PC-9 (cell line): ENCODE results near the gene DOCK2. TPM values are rescaled to one million over a fixed set of nuclear protein-coding genes. Genes with fewer than 3 reads are reported as not detected.

Source experiments
- BruUV-seq: library from RNA; stranded (reverse); fragments of 400-500 nt; replicated peaks from 2 replicates; lab custom pipeline; 2021; lab: Mats Ljungman, UMichigan
- CTCF ChIA-PET: fragments of 300-600 bp; sonication (Branson Sonifier 250); formaldehyde crosslinking; loops from one replicate; lab custom pipeline; 2022; ENCODE audit warnings: antibody characterized with exemption; lab: Charles Lee
- POLR2A ChIA-PET: fragments of 300-600 bp; sonication (Branson Sonifier 250); formaldehyde crosslinking; loops from one replicate; lab custom pipeline; 2022; ENCODE audit warnings: antibody characterized with exemption; ENCODE audit not compliant: unreplicated experiment; lab: Charles Lee
- DNase-seq, 2 experiments: peaks; one replicate each; pipeline versions ENCODE4 v3.0.0 to v3.0.0-alpha.2; 2015 to 2022; ENCODE audit warnings: mixed read lengths in 1 of 2
- H2AFZ ChIP-seq: fragments of 200-600 bp; sonication (generic); 2 replicates; pipeline ENCODE4 v1.8.1; 2017; ENCODE audit warnings: antibody characterized with exemption
- H3F3A ChIP-seq: fragments of 200-600 bp; sonication (generic); 2 replicates; pipeline ENCODE4 v1.8.1; 2017; ENCODE audit warnings: antibody characterized with exemption, mild to moderate bottlenecking, low read depth; ENCODE audit not compliant: insufficient read depth
- H3K27ac ChIP-seq: fragments of 200-600 bp; sonication (generic); 2 replicates; pipeline ENCODE4 v1.6.1; 2016; ENCODE audit warnings: mixed run types
- H3K27me3 ChIP-seq: fragments of 200-600 bp; sonication (generic); 2 replicates; pipeline ENCODE4 v1.6.1; 2016; ENCODE audit warnings: low read depth, mixed run types; ENCODE audit not compliant: insufficient read depth
- H3K36me3 ChIP-seq: fragments of 200-600 bp; sonication (generic); 2 replicates; pipeline ENCODE4 v1.6.1; 2016; ENCODE audit warnings: low read depth, mixed run types
- H3K4me1 ChIP-seq: fragments of 200-600 bp; sonication (generic); replicated peaks from 2 replicates; pipeline ENCODE4 v1.6.1; 2016; ENCODE audit warnings: mixed run types; ENCODE audit not compliant: insufficient read depth
- H3K4me2 ChIP-seq: fragments of 200-600 bp; sonication (generic); 2 replicates; pipeline ENCODE4 v1.6.1; 2017; ENCODE audit warnings: mixed run types
- H3K4me3 ChIP-seq: fragments of 200-600 bp; sonication (generic); 2 replicates; pipeline ENCODE4 v1.6.1; 2016; ENCODE audit warnings: mixed run types
- H3K79me2 ChIP-seq: fragments of 200-600 bp; sonication (generic); 2 replicates; pipeline ENCODE4 v1.6.1; 2017; ENCODE audit warnings: low read depth, mixed run types
- H3K9me2 ChIP-seq: fragments of 200-600 bp; sonication (generic); 2 replicates; pipeline ENCODE4 v1.8.1; 2017; ENCODE audit warnings: mild to moderate bottlenecking; ENCODE audit not compliant: insufficient read depth
- H3K9me3 ChIP-seq: fragments of 200-600 bp; sonication (generic); 2 replicates; pipeline ENCODE4 v1.8.1; 2016; ENCODE audit warnings: low read depth; ENCODE audit not compliant: insufficient read depth
- H4K20me1 ChIP-seq: fragments of 200-600 bp; sonication (generic); 2 replicates; pipeline ENCODE4 v1.8.1; 2017; ENCODE audit not compliant: insufficient read depth
- EZH2 ChIP-seq: fragments of 200-600 bp; sonication (generic); IDR thresholded peaks from 2 replicates; pipeline ENCODE4 v1.8.0; 2017; ENCODE audit warnings: antibody characterized with exemption, low read depth
- intact Hi-C: fragments of 100-400 bp; cut with micrococcal nuclease; formaldehyde crosslinking; loops from one replicate; pipeline ENCODE4 v1.10.0; 2022; ENCODE audit not compliant: unreplicated experiment
- total RNA-seq: library from RNA; stranded (reverse); gene quantifications from 2 replicates; pipeline ENCODE4 v1.2.3, GENCODE V29; 2021
- TF ChIP-seq, protein P1 (sequence below): fragments of 200-600 bp; sonication (generic); conservative IDR thresholded peaks from 2 replicates; pipeline ENCODE4 v1.6.1; 2017; ENCODE audit warnings: mixed run types, antibody characterized with exemption, mild to moderate bottlenecking, moderate library complexity

The DOCK2 gene
- total RNA-seq, 1 experiment from 2014 or later, result 0.41 TPM

DNA sequence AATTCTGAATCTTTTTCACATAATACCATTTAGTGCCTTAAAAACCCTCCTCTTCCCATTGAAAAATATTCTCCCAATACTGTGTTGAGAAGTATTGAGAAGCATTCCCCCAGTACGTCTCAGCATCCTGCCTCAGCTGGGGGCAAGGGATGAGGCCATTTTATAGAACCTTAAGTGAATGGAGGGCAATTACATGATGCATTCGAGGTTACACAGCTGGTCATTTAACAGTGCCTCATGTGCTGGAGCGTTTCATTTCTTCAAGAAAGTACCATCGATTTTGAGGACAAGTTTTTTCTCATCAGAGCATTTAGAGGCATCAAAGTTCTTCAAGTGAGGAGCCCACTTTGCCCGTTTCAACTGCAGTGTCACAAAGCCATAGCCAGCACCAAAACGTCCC is 135.6 kb downstream of the DOCK2 start:
- H3F3A ChIP-seq, result no peaks in the 10 kb centered on the region
- CTCF ChIA-PET, result no interaction called here
- intact Hi-C loops, result no loop called here
- no peak overlapping the region for H3K4me2 ChIP-seq
- no peaks in the 10 kb centered on the region for H4K20me1 ChIP-seq
- H3K9me2 ChIP-seq, result no peaks in the 10 kb centered on the region
- H3K4me1 ChIP-seq, result no peaks in the 10 kb centered on the region
- POLR2A ChIA-PET, result no interaction called here
- no peak overlapping the region for H3K27ac ChIP-seq
- H3K4me3 ChIP-seq, result no peak overlapping the region
- DNase-seq, result no peak
- no peaks in the 10 kb centered on the region for H3K36me3 ChIP-seq
- no TSS peak for BruUV-seq
- no peaks in the 10 kb centered on the region for H3K27me3 ChIP-seq
- TF ChIP-seq, protein P1, sequence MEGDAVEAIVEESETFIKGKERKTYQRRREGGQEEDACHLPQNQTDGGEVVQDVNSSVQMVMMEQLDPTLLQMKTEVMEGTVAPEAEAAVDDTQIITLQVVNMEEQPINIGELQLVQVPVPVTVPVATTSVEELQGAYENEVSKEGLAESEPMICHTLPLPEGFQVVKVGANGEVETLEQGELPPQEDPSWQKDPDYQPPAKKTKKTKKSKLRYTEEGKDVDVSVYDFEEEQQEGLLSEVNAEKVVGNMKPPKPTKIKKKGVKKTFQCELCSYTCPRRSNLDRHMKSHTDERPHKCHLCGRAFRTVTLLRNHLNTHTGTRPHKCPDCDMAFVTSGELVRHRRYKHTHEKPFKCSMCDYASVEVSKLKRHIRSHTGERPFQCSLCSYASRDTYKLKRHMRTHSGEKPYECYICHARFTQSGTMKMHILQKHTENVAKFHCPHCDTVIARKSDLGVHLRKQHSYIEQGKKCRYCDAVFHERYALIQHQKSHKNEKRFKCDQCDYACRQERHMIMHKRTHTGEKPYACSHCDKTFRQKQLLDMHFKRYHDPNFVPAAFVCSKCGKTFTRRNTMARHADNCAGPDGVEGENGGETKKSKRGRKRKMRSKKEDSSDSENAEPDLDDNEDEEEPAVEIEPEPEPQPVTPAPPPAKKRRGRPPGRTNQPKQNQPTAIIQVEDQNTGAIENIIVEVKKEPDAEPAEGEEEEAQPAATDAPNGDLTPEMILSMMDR, result no peak
- no peak for TF ChIP-seq EZH2
- no peaks in the 10 kb centered on the region for H3K9me3 ChIP-seq
- H2AFZ ChIP-seq, result no peak overlapping the region
- H3K79me2 ChIP-seq, result no peaks in the 10 kb centered on the region

DNA sequence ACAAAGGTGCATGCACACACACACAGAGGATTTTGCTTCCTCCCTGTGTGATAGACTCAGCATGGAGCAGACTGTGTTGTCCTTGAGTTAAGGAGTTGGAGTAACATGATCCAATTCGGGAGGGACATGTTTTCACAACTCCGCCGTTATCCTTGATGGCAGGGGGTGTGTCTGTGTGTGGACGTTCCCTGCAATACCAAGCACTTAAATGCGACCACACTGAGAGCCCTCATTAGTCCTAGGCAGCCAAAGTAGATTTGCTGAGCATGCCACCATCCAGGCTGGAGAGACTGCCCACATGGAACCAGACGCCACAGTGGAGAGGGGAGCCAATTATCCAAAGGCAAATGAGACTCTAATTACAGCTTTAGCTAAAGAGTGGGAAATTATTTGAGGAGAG is 140.1 kb downstream of the DOCK2 start:
- Histone ChIP-seq H4K20me1 (no peaks in the 10 kb centered on the region), H3K79me2 (no peaks in the 10 kb centered on the region), H3K27me3 (no peaks in the 10 kb centered on the region), H3K9me2 (no peaks in the 10 kb centered on the region), H3K4me2 (no peak overlapping the region), H3K27ac (no peak overlapping the region), H3K9me3 (no peaks in the 10 kb centered on the region), H3K36me3 (no peaks in the 10 kb centered on the region), H3F3A (no peaks in the 10 kb centered on the region), H2AFZ (no peak overlapping the region; the same call in 1 of the 2 replicates), H3K4me3 (no peak overlapping the region), H3K4me1 (no peaks in the 10 kb centered on the region)
- DNase-seq, result no peak
- ChIA-PET CTCF (no interaction called here), POLR2A (no interaction called here)
- TF ChIP-seq, protein P1, result no peak
- no peak for TF ChIP-seq EZH2
- no TSS peak for BruUV-seq
- intact Hi-C loops, result no loop called here

DNA sequence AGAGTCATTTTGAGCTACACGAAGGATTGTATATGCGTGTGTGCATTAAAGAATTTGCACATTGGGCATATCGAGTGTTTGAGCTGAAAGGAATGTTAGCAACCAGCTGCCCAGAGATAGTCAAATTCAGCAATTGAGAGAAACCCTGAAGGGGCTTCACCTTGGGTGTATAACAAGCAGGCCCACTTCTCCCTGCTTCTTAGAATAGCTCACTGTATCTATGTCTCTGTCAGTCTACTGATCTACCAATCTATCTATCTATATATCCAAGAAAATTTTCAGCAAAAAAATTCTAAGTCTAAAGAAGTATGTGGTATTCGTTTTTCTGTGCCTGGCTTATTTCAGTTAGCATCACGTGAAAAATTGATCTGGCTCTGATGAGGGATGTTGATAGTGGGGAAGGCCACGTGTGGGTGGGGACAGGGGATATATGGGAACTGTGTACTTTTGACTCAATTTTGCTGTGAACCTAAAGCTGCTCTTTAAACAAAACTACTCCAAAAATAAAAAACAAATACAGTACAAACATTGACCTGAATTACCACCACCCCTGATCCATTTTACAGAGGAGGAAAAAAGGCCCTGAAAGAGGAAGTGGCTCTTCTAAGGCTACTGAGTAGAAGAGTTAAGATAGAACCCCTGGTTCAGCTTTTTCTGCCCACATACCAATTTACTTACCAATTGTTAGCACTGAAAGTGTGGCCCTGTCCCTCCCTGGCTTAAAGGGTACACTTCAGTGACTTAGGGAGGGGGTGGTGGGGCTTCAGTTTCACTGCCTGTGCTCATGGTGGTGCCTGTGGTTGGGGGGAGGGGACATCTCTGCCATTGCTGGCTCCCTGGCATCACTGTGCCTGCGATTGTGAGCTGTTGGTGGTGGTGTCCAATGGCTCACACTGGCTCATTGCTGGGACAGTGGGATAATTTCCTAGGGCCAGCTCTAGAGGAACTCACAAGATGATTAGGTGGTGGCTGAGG is 141.8 kb downstream of the DOCK2 start:
- H3K4me1 ChIP-seq, result no peaks in the 10 kb centered on the region
- ChIA-PET POLR2A (no interaction called here), CTCF (no interaction called here)
- no peaks in the 10 kb centered on the region for H3F3A ChIP-seq
- H3K4me3 ChIP-seq, result no peak overlapping the region
- no peaks in the 10 kb centered on the region for H3K9me2 ChIP-seq
- BruUV-seq, result no TSS peak
- no peak for DNase-seq
- no peak overlapping the region for H3K4me2 ChIP-seq
- H3K27ac ChIP-seq, result no peak overlapping the region
- H4K20me1 ChIP-seq, result no peaks in the 10 kb centered on the region
- no peaks in the 10 kb centered on the region for H3K27me3 ChIP-seq
- H3K9me3 ChIP-seq, result no peaks in the 10 kb centered on the region
- TF ChIP-seq, protein P1, result no peak
- TF ChIP-seq EZH2, result no peak
- no peaks in the 10 kb centered on the region for H3K36me3 ChIP-seq
- H3K79me2 ChIP-seq, result no peaks in the 10 kb centered on the region
- intact Hi-C loops, result no loop called here
- H2AFZ ChIP-seq, result no peak overlapping the region
